Stimulated activated naive CD4-positive, alpha-beta T cell (primary cell): Measurements from ENCODE around the gene LAMB4.

Experiments
- DNase-seq, 6 experiments: peaks; one replicate each; lab custom pipeline; 2025; lab: John Stamatoyannopoulos, UW

LAMB4 gene

DNA sequence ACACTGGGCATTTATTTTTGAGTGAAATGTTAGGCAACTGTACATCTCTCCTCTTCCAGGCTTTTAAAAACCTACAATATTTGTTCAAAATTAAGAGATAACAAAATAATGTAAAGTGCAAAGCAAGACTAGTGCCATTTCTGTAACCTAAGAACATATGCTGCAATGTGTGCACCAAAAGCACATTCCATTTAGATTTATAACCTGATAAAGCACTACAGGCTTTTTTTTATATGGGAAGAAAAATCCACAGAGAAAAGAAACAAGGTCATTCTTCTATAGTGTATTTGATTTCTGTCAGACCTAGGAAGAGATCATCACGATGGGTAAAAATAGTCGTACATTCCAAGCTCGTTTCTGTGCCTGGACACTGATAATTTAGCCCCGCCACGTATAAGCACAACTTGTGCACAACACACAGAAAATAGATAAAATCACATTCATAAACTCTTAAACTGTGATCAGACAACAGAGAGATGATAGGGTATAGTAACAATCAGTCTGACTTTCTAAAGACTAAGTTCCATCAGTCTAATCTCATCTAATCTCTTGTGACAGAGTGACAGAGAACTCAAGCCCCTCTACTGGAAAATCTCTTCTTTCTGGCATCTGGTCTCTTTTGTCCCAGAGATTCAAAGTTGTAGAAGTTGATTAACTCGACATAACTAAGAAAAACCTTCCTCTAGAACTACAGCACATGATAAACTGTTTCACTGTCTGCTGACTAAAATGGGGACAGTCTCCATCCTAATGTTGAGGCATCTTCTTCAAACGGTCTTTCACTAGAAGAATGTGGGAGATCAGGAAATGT, 133.9 kb downstream of the LAMB4 start:
- no peak for DNase-seq

DNA sequence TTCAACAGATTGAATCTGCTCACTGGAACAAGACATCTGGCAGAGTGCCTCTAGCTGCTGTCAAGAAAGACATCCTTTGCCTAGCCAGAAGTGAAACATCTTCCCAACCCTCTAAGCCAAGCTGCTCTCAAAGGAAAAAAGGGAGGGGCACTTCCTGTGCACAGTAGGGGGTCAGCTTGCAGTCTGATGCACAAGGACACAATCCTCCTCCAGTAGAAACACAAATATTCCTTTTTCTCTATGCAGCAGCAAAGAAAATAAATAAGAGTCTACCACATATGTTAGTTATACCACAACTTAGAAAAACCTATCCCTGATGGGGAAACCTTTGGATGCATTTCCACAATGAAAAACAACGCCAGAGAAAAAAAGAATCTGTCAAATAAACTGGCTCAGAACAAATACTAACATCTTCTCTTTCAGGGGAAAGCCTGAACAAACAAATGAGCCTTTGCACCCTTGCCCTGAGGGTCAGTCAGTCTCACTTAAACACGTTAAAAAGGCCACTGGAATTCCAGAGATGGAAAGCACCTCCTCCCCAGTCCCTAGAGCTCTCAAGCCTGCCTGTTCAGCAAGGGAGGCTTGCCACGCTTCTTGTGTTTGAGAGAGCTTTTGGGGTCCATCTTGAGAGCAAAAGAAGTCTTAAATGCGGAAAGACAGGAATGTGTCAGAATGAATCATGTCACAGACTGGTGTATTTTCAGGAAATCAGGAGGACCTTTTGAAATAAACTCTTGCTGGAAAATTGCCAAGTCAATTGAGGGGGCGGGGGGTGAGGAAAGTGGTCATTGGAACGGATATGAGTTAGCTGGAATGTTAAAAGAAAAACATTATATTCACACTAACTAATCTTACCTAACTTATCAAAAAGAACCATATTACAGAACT, 134.7 kb downstream of the LAMB4 start:
- DNase-seq: no peak

DNA sequence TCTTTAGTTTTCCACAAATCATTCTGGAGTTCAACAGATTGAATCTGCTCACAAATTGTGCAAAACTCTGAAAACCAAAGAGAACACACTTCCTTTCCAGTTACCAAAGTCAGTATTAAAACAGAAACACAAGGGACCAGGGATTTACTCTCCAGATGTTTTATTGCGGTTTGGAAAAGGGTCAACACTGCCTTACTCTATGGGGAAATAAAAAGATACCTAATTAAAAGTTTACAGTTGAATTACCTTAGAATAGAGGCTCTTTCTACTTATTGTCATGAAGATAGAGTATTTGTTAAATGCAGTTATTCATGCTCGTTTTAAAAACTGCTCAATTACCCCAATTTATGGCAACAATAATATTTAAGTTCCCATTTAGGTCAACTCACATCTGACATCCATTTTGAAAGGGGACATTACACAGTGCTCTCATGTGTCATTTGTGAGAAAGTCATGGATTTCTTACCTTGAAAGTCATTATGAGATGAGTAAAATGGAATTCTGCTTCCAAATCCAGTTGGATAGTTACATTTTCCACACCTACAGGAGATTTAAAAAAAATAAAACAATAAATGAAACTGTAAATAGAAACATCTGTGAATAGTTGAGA, 135.6 kb downstream of the LAMB4 start:
- DNase-seq: no peak

DNA sequence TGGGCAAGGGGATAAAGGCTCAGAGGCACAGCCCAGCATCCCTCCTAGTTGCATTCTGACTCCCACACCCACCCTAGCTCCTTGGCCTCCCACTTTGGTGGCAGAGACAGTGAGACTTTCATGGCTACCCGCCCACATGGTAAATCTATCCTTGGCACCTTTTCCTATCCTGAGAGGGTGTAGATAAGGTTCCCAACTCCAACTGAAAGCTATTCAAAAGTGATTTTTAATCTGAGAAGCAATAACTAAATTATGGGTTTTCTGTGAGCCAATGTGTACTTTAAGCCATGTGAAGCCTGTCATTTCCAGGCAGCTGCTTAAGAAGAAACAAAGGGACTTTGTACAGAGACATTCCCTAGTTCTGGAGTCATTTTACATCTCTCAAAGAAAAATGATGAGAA, 136.3 kb downstream of the LAMB4 start:
- no peak for DNase-seq

DNA sequence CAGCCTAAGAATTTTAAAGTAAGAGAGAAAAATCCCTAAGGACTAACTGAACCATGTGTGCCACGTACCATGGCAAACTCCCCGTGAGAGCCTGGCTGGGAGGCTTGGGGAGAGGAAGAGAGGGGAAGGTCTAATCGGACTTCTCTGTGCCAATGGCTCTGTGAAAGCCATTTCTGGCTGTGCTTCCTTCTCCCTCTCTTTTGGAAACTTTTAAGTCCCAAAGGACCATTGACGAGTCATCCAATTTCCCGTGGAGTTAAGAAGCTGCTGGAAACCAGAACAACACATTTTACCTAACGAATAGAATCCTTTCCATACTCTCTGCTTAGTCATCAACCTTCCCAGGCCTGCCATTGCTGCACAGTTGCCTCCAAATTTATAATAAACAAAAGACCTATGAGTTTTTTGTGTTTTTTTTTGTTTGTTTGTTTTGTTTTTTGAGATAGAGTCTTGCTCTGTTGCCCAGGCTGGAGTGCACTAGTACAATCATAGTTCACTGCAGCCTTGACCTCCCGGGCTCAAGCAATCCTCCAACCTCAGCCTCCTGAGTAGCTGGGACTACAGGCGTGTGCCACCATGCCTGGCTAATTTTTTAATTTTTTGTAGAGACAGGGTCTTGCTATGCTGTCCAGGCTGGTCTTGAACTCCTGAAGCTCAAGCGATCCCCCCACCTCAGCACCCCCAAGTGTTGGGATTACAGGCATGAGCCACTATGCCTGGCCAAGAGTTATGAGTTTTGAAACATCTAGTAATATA, 140.4 kb downstream of the LAMB4 start:
- no peak for DNase-seq

DNA sequence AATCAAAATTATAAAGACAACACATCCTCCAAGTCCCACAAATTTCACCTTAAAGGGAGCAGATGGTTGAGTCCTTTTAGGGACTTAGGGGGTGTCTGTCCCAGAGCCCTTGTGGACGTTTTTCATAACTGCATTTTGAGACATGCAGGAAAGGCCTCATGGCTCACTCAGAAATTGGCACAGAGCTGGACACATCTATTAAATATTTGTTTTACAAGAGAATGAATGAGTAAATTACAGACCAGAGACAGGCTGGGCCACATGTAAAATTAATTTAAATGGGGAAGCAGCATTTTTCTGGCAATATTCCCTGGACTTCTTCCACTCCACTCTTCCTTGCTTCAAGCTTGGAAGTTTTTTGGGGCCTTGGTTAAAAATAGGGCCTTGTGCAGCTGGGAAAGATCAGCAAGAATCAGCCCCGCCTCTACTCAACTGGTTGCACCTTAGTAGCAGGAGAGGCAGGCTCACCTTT, 147.2 kb downstream of the LAMB4 start:
- DNase-seq: no peak

DNA sequence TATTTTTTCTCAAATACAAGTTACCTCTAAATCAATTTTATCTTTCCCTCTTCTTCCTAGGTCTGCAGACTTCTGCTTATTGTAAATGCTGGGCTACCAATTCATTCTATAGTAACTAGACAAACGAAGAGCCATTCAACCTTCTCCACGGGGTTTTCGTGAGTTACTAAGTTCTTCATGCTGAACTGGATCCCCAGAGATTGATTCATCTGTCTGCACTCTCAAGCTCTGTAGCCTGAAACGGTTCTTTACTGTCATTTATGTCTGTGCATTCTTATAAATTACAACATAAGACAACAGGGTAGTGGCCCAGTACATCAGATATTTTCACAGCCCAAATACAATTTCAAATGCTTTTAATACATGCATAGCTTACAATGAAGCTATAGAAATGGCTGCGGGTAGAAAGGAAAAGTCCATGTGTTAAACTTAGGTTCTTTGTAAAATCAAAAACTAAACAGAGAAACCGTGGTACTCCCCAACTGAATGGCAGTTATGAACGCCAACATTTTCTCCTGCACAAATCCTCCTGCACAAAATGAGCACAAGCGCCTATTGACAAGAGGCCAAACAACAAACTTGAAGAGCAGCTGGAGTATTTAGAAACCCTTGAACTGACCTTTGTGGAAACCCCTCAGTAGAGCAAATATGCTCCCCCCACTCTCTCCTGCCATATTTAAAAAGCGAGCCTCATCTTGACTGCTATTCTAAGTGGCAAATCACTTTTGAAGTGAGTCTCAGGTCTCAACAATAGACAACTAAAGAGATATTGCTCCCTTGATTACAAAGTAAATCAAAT, 147.9 kb downstream of the LAMB4 start:
- DNase-seq: no peak

DNA sequence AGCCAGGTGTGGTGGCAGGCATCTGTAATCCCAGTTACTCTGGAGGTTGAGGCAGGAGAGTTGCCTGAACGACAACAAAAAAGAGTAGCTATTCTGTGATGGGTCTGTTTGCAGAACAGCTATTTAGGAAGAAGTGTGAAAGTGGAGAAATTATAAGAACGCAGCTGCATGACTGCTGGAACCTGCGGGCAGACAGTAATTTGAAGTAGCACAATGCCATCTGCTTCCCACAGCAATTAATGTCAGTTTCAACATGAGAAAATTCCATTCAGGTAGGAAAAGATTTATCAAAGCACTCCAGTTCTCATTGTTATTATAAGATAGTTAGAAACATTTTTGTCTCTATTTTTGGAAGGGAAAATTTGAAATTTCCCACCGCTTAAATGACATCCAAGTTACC, 148.7 kb downstream of the LAMB4 start:
- no peak for DNase-seq

DNA sequence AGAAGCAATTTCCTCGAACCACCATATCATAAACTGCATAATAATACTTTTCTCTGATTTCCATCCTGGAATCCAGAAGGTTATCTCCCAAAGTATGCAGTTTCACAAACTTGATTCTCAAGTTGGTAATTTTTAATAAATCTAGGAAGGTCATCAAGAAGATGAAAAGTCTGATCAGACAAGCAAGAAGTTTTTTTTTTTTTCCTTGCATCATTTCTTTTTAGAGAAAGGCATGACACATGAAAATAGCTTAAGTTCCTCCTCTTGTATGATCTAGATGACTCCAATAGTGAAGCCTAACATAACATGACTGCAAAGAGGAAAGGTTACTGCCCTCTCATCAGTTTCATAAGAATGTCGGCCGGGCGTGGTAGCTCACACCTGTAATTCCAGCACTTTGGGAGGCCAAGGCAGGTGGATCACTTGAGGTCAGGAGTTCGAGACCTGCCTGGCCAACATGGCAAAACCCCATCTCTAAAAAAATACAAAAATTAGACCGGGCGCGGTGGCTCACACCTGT, 149.4 kb downstream of the LAMB4 start:
- DNase-seq: no peak

DNA sequence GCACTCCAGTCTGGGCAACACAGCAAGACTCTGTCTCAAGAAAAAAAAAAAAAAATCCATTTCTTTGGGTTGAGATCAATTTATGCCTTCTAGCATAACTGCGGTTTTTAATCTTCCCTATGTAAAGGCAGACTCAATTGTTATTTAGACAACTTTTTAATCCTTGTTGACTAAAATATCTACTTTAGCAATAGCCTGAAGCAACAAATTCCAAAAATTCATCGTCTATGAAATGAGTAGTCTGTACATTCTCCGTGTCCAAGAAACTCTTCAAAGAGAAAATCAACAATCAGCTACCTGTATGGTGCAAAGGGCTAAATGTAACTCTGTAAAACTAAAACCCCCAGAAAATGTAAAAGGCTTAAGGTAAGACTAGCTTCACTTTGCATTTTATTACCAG, 150.0 kb downstream of the LAMB4 start:
- no peak for DNase-seq

DNA sequence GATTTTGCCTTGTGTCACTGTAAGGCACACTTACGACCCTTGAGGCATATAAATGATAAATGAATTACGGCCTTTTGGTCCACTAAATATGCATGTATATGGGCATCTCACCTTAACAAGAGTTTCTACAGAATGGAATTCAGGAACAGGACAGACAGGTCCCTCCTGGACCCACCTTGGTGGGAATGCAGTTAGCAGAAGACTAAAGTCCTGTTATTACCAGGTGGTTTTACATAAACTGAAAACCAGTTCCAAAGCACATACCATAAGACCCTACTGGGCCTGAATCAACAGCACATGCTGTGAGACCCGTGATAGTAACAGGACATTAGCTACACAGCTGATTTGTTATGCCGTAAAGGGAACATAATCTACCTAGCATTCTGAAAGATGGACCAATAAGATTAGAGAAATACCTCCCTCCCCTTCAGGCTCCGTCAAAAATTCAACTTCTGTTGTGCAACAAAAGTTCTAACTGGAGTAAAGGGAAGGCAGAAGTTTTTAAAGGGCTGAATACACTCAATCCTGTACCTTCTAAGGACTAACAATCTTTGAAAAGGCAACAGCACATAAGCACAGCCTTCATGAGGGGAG, 151.2 kb downstream of the LAMB4 start:
- no peak for DNase-seq

DNA sequence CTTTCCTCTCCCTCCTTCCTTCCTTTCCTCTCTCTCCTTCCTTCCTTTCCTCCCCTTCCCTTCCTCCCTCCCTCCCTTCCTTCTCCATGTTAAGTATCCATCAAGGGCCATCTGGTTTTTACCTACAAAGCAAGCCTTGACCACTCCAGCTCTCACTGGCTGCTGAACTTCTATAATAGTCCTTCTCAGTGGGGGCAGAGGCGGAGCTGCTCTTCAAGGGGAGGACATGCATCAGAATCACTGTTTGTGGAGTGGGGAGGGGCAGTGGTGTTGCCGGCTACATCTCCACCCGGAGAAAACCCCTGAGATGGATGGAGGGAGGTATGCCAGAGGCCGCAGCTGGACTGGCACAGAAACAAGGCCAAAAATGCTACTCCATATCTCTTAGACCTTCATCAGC, 153.1 kb downstream of the LAMB4 start:
- no peak for DNase-seq

DNA sequence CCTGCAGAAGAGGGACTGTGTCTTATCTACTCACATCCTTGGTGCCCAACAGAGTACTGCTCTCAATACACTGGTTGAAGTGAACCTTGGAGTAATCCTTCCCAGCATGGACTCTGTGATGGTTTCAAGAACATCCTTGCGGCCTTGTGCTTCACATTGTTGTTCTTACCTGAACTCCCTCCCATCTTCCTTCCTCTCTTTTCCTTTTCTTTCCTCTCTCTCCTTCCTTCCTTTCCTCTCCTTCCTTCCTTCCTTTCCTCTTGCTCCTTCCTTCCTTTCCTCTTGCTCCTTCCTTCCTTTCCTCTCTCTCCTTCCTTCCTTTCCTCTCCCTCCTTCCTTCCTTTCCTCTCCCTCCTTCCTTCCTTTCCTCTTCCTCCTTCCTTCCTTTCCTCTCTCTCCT, 153.5 kb downstream of the LAMB4 start:
- no peak for DNase-seq

DNA sequence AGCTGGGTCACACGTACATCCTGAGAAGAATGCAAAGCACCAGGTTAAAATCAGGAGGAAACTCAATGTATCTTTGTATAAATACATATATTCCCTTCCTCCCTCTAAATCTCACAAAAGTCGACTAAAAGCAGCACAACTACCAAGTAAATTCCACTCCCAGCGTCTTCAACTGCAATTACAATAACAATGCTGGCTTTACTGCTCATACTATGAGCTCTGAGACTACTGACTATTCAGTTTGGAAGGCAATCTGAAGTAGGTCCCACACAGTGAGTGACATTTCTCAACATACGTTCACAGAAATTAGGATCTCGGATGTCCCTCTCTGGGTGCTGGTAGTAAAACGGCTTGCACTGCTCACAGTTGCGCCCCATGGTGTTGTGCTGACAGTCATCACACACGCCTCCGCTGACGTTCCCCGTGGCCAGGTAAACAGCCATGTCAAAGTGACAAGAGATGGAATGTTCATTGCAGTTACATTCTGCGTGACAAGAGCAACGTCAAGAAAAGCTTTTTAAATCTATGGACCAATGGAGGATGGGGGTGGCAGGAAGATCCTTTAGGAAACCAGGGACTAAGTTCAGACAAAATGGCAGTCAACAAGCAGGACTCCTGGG, 154.7 kb downstream of the LAMB4 start:
- DNase-seq: no peak

DNA sequence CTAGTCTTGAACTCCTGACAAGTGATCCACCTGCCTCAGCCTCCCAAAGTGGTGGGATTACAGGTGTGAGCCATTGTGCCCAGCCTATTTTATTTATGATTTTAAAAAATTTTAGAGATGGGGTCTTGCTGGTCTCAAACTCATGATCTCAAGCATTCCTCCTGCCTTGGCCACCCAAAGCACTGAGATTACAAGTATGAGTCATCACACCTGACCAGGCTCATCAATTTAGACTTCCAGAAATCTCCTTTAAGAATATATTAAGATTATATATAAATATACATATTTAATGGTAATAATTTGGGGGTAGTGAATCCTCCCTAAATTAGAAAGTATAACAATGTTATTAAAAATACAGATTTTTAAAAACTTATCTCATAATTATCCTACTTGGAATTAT, 156.3 kb downstream of the LAMB4 start:
- DNase-seq: no peak
